Common myeloid progenitor, CD34-positive (primary cell): ENCODE results near the gene TXNDC2.
"Not testable (repeated sequence)": the region's sequence is repeated elsewhere in the genome, so short reads cannot be mapped to it uniquely, and the experiment has no call there.

Experiments
- CTCF ChIA-PET: fragments of 350-600 bp; sonication (Branson Sonifier 250); formaldehyde crosslinking; loops from one replicate; lab custom pipeline; 2021; ENCODE audit warnings: antibody characterized with exemption; lab: Charles Lee
- POLR2A ChIA-PET: fragments of 350-600 bp; sonication (Branson Sonifier 250); formaldehyde crosslinking; loops from one replicate; lab custom pipeline; 2021; ENCODE audit warnings: antibody characterized with exemption; lab: Charles Lee
- DNase-seq, 3 donors: peaks; one replicate each; pipeline versions ENCODE4 v3.0.0 to v3.0.0-alpha.2; 2013
- H3K27ac ChIP-seq, 2 experiments: 1 replicate in 1 of 2; 2 replicates in 1 of 2; pipeline ENCODE4 v1.7.0; 2013; ENCODE audit warnings: inconsistent platforms in 2 of 2, low read length in 2 of 2, mild to moderate bottlenecking in 2 of 2, low read depth in 1 of 2, moderate library complexity in 1 of 2; ENCODE audit not compliant: severe bottlenecking in 2 of 2, insufficient read depth in 1 of 2, poor library complexity in 1 of 2
- H3K27me3 ChIP-seq, 5 experiments: replicated peaks in 2 of 5; 1 replicate in 3 of 5; 2 replicates in 2 of 5; pipeline versions ENCODE4 v1.6.1 to v1.7.0; 2013; ENCODE audit warnings: low read length in 4 of 5, mild to moderate bottlenecking in 2 of 5, moderate library complexity in 2 of 5, inconsistent platforms in 1 of 5; ENCODE audit not compliant: insufficient read depth in 5 of 5, control insufficient read depth in 4 of 5
- H3K36me3 ChIP-seq, 4 experiments: 1 replicate in 2 of 4; 2 replicates in 2 of 4; pipeline versions ENCODE4 v1.6.1 to v1.7.0; 2013; ENCODE audit warnings: low read length in 3 of 4, control low read depth in 1 of 4, mild to moderate bottlenecking in 1 of 4; ENCODE audit not compliant: control insufficient read depth in 4 of 4, insufficient read depth in 4 of 4
- H3K4me1 ChIP-seq, 4 experiments: 1 replicate in 3 of 4; 2 replicates in 1 of 4; pipeline versions ENCODE4 v1.6.1 to v1.7.1; 2013; ENCODE audit warnings: low read length in 3 of 4, mild to moderate bottlenecking in 3 of 4, control low read depth in 1 of 4, inconsistent platforms in 1 of 4, moderate library complexity in 1 of 4; ENCODE audit not compliant: control insufficient read depth in 4 of 4, insufficient read depth in 4 of 4; ENCODE audit errors: control extremely low read depth in 1 of 4
- H3K4me3 ChIP-seq, 7 experiments: 1 replicate in 4 of 7; 2 replicates in 3 of 7; pipeline versions ENCODE4 v1.5.1 to v1.7.0; 2013; ENCODE audit warnings: mild to moderate bottlenecking in 7 of 7, low read length in 6 of 7, moderate library complexity in 6 of 7, inconsistent platforms in 2 of 7, low read depth in 2 of 7, control low read depth in 1 of 7; ENCODE audit not compliant: insufficient read depth in 4 of 7, control insufficient read depth in 1 of 7; ENCODE audit errors: extremely low read depth in 1 of 7
- H3K9me3 ChIP-seq, 5 experiments: 1 replicate in 4 of 5; 2 replicates in 1 of 5; pipeline versions ENCODE4 v1.6.1 to v1.7.1; 2013; ENCODE audit warnings: low read length in 4 of 5, mild to moderate bottlenecking in 2 of 5, inconsistent platforms in 1 of 5, low read depth in 1 of 5, moderate library complexity in 1 of 5; ENCODE audit not compliant: control insufficient read depth in 4 of 5, insufficient read depth in 2 of 5; ENCODE audit errors: control extremely low read depth in 1 of 5
- WGBS: methylation state at CpG from one replicate; pipeline ENCODE4 v1.1.5; 2013; ENCODE audit not compliant: insufficient coverage; 5-methylcytosine and 5-hydroxymethylcytosine counted together

The TXNDC2 gene

DNA sequence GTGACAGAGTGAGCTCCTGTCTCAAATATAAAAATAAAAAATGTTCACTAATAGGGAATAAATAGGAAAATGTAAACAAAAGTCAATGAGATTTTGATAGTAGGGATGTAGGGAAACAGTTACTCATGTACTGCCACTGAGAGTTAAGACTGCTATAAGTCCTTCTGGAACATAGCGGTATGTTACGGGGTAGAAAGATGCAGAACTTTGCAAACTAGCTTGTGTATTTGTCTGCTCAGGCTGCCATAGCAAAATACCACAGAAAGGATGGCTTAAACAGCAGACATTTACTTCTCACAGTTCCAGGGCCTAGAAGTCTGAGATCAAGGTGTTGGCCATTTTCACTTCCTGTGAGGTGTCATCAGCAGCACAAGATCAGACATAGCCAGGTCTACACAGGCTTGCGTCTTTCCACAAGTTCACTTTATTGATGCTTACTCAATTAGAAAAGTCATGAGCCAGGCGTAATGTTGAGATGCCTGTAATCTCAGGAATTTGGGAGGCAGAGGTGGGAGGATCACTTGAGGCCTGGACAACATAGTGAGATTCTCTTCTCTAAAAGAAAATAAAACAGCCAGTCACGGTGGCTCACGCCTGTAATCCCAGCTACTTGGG, 8.8 kb downstream of the TXNDC2 start:
- no peak overlapping the region for H3K27ac ChIP-seq
- WGBS: 100% methylated on average over 4 of the region's 6 CpGs
- CTCF ChIA-PET: interaction anchor here (1.1 kb wide), 1 partner anchor 10 kb away, joined by 3 read pairs; no protein-coding TSS in a partner anchor

DNA sequence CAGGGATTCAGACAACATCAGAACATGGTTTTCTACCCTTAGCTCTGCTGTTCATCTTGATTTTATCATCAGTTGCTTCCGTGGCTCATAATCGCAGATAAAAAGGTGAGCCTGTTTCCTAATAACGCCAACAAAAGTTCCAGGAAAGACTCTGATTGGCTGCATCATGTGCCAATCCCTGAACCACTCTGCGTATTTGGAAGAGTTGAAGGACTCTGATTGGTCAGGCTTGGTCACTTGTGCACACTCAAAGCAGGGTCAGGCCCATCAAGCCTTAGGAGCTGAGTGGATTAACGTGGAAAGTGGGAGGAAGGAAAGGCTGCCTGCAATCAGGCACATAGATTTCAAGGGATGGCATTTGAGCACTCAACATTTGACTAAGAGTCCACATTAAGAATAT, 11.4 kb downstream of the TXNDC2 start:
- ChIA-PET CTCF (interaction anchor here (2.1 kb wide), 1 partner anchor 13 kb away, joined by 5 read pairs; no protein-coding TSS in a partner anchor), POLR2A (no interaction called here)
- Histone ChIP-seq H3K9me3 (no peaks in the 10 kb centered on the region), H3K4me3 (no peak overlapping the region), H3K27me3 (no peaks in the 10 kb centered on the region), H3K27ac (no peak overlapping the region), H3K4me1 (peaks cover 0 to 8% (median 0%) of the 10 kb centered on the region in 4 experiments), H3K36me3 (no peaks in the 10 kb centered on the region)
- 98% methylated on average over 5 of the region's 5 CpGs for WGBS
- DNase-seq: no peak

More for the DNA sequence above, 8.8 kb downstream of the TXNDC2 start:
- POLR2A ChIA-PET: interaction anchor here (0.8 kb wide), 1 partner anchor 1510 kb away, joined by 3 read pairs; no protein-coding TSS in a partner anchor
- Histone ChIP-seq H3K9me3 (no peaks in the 10 kb centered on the region), H3K36me3 (no peaks in the 10 kb centered on the region), H3K4me3 (no peak overlapping the region), H3K27me3 (no peaks in the 10 kb centered on the region), H3K4me1 (peaks cover 0 to 8% (median 0%) of the 10 kb centered on the region in 4 experiments)
- no peak for DNase-seq

DNA sequence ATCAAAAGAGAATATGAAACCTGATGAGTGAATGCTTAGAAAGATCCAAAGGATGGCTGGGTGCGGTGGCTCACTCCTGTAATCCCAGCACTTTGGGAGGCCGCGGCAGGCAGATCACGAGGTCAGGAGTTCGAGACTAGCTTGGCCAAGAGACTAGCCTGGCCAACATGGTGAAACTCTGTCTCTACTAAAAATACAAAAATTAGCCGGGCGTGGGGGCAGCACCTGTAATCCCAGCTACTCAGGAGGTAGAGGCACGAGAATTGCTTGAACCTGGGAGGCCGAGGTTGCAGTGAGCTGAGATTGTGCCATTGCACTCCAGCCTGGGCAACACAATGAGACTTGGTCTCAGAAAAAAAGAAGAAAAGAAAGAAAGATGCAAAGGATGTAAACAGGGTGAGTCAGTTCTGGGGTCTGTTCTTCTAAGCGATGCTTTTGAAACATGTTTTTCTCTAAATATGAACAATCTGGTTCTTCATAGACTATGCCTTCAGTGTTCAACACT, 12.1 kb downstream of the TXNDC2 start:
- H3K9me3 ChIP-seq, POLR2A ChIA-PET, DNase-seq, H3K4me1 ChIP-seq, H3K4me3 ChIP-seq, H3K36me3 ChIP-seq, H3K27me3 ChIP-seq: not testable (repeated sequence)
- WGBS: 96% methylated on average over 7 of the region's 10 CpGs
- CTCF ChIA-PET: interaction anchor here (2.1 kb wide), 1 partner anchor 13 kb away, joined by 5 read pairs; no protein-coding TSS in a partner anchor
- peak overlapping the region in 1 of 2 experiments; percentile 78 for H3K27ac ChIP-seq

DNA sequence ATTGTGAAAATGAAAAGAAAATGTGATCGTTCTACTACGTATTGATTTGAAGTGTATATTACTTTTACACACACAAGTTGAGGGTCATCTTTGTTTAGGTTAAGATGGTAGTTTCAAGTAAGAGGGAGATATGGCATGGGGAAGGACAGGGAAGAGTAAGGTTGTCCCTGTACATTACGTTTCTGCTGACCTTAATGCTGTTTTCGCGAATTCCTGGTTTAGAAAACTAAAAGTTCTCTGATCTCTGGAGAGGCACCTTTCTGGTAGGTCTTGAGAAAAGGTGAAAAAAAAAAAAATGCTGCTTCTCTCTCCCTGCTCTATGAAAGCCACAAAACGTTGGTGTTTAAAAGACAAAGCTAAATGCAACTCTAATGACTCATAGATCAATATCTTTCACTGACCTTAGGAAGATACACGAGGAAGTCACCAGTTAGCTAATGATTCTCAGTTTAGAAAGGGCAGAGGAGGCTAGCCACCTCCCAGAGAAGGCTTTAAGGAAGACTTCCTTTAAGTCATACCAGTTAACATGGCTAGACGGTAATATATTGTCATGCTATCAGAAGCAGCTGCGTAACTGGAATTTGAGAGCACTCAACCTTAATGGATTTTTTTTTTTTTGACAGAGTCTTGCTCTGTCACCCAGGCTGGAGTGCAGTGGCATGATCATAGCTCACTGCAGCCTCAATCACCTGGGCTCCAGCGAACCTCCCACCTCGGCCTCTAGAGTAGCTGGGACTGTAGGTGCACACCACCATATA, 13.2 kb downstream of the TXNDC2 start:
- Histone ChIP-seq H3K4me3 (no peak overlapping the region), H3K4me1 (peaks cover 0 to 8% (median 0%) of the 10 kb centered on the region in 4 experiments), H3K27ac (peak overlapping the region in 1 of 2 experiments; percentile 78), H3K36me3 (no peaks in the 10 kb centered on the region), H3K9me3 (no peaks in the 10 kb centered on the region), H3K27me3 (no peaks in the 10 kb centered on the region)
- DNase-seq: peak in 2 of 3 donors; percentile 33 to 50
- CTCF ChIA-PET: interaction anchor here (1.0 to 2.1 kb wide), 2 partner anchors 15 to 57 kb away, joined by 4 to 5 read pairs; no protein-coding TSS in a partner anchor
- 98% methylated on average over 5 of the region's 11 CpGs for WGBS
- POLR2A ChIA-PET: no interaction called here

DNA sequence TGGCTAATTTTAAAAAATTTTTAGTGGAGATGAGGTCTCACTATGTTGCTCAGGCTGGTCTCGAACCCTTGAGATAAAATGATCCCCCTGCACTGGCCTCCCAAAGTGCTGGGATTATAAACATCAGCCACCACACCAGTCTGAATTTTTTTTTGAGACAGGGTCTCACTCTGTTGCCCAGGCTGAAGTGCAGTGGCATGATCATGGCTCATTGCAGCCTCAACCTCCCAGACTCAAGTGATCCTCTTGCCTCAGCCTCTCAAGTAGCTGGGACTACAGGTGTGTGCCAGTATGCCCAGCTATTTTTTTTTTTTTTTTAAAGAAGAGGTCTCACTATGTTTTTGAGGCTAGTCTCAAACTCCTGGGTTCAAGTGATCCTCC, 13.8 kb downstream of the TXNDC2 start:
- H3K4me1 ChIP-seq, H3K36me3 ChIP-seq, POLR2A ChIA-PET, H3K4me3 ChIP-seq, DNase-seq, H3K9me3 ChIP-seq, H3K27me3 ChIP-seq: not testable (repeated sequence)
- CTCF ChIA-PET: interaction anchor here (1.0 kb wide), 1 partner anchor 58 kb away, joined by 4 read pairs; no protein-coding TSS in a partner anchor
- peak overlapping the region in 1 of 2 experiments; percentile 78 for H3K27ac ChIP-seq
- WGBS: no CpG with 5 or more reads among the region's 1 CpG

DNA sequence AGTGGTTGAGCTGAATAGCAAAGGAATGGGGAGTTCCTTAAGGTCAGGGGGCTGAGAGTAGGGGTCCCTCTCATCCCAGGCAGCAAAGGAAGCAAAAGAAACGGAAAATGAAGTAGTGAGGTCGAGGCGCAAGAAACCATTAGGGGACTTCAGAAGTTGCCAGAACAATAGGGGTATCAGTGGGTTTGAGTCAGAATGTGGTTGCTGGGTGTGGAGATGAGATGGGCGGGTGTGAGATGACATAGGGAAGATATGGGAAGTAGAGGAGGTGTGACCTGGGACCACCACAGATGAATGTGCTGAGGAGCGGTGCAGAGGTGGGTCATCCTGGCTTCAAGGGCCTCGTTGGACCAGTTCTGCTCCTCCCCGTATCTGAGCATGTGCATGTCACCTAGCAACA, 14.9 kb downstream of the TXNDC2 start:
- WGBS: 100% methylated on average over 4 of the region's 7 CpGs
- no peak overlapping the region for H3K4me3 ChIP-seq
- H3K27ac ChIP-seq: no peak overlapping the region
- no peak for DNase-seq
- H3K9me3 ChIP-seq: no peaks in the 10 kb centered on the region
- ChIA-PET POLR2A (no interaction called here), CTCF (no interaction called here)
- H3K27me3 ChIP-seq: no peaks in the 10 kb centered on the region
- H3K36me3 ChIP-seq: no peaks in the 10 kb centered on the region
- peaks cover 0 to 11% (median 0%) of the 10 kb centered on the region in 4 experiments for H3K4me1 ChIP-seq

DNA sequence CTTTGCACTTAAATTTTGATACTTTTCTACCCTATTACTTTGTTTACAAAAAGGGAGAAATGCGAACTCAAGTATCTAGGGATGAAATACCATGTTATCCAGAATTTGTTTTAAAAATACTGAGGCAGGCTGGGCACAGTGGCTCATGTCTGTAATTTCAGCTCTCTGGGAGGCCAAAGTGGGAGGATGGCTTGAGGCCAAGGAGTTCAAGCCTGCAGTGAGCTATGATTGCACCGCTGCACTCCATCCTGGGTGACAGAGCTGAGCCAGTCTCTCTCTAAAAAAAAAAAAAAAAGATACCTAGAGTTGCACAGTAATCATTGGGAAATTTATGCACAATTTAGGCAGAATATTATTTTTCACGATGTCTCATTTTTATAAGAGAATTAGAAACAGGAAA, 15.6 kb downstream of the TXNDC2 start:
- H3K27me3 ChIP-seq: no peaks in the 10 kb centered on the region
- no peaks in the 10 kb centered on the region for H3K36me3 ChIP-seq
- H3K4me3 ChIP-seq: no peak overlapping the region
- POLR2A ChIA-PET: no interaction called here
- no peaks in the 10 kb centered on the region for H3K9me3 ChIP-seq
- WGBS: no CpG with 5 or more reads among the region's 3 CpGs
- CTCF ChIA-PET: no interaction called here
- no peak for DNase-seq
- peaks cover 0 to 17% (median 0%) of the 10 kb centered on the region in 4 experiments for H3K4me1 ChIP-seq
- H3K27ac ChIP-seq: no peak overlapping the region
